NCI-H748 (cell line): ENCODE measurements around the gene DEPDC1B.
"Not testable (repeated sequence)": the region's sequence is repeated elsewhere in the genome, so short reads cannot be mapped to it uniquely, and the experiment has no call there.

ENCODE experiments used
- DNase-seq: peaks from one replicate; lab custom pipeline; 2025; ENCODE audit not compliant: unreplicated experiment; lab: John Stamatoyannopoulos, UW

DEPDC1B gene

GRCh38 chr5:60700416-60700757, 421 bp upstream of the DEPDC1B start:
- DNase-seq = peak; percentile 81

DNA sequence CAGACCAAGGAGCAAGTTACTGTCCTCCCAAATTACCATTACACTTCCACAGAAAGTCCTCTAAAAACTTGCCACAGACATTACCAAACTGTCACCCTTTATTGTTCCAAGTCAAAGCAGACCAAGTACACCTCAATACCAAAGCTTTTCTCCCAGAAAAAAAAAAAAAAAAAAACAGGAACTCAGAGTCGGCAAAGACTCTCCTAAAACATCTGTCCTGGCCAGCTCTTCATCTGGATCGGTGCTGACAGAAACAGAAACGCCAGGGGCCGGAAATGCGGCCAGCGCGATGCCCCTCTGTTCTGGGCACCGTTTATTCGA, 718 bp downstream of the DEPDC1B start:
- DNase-seq = no peak

DNA sequence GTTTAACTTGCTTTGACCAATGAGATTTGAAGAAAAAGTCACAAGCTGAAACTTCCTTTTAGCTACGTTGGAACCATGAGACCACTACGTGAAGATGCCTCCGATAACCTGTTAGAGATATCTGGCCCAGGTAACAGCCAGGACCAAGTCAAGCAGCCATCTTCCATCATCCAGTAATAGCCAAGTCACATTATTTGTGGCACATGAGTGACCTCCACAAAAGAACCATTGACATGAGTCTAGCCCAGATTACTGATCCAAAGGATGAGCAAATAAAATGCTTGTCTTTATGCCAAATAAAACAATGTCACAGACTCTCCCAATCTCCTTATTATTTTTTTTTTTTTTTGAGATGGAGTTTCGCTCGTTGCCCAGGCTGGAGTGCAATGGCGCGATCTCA, 1.6 kb downstream of the DEPDC1B start:
- DNase-seq = no peak

GRCh38 chr5:60690326-60690725, 9.6 kb downstream of the DEPDC1B start:
- DNase-seq = no peak

- no peak for DNase-seq
Measured at GRCh38 chr5:60688980-60689379, 11.0 kb downstream of the DEPDC1B start.

DNA sequence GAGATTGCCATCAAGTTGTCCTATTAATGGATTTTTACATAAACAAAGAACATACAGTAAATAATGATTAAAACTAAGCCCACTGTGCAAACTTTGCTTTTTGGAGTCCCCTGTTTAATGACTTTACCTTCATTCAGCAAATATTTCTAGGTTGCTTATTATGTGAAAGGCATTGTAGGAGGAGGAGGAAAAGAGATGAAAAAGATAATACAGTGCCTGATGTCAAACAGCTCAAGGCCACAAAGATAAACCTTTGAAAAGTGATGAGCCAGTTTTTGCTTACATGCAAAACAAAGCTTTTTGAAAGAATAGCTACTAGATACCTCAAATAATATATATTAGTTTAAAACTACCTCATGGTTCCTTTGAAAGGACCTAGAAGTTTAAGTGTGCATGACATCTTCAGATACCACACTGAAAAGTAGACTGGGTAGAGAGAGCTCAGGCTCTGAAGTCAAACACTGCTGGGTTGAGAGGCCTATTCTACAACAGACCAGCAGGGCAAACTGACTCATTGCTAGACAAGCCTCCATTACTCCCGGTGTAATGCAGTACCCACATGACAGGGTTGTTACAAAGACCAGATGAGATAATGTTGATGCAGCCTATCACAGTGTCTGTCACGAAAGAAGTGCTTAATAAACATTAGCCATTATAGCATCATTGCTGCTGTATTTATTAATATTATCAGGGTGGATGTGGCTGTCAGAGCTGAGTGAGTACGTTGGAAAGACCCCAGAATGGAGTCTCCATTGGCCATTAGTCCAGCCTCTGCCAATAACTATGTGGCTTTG, 11.8 kb downstream of the DEPDC1B start:
- DNase-seq = peak; percentile 33

GRCh38 chr5:60686157-60686556, 13.8 kb downstream of the DEPDC1B start:
- no peak for DNase-seq

GRCh38 chr5:60685700-60686099, 14.3 kb downstream of the DEPDC1B start:
- no peak for DNase-seq

DNA sequence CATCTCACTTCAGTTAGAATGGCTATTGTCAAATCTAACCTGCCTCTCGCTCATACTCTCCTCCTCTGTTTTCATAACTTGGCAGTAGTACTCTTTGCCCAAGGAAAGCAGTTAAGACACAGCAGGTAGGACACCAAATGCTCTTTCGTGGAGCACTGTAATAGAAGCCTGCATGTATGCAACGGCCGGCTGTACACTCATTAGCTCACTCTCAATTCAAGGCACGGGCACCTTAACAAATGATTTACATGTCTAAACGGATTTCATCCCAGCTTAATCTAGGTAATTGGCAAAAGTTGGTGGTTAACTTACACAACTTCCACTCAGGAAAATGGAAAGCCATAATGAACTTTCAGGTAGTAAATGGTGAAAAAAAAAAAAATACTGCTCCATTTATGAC, 14.9 kb downstream of the DEPDC1B start:
- no peak for DNase-seq

- DNase-seq = not testable (repeated sequence)
Measured at GRCh38 chr5:60682007-60682406, 18.0 kb downstream of the DEPDC1B start.

DNA sequence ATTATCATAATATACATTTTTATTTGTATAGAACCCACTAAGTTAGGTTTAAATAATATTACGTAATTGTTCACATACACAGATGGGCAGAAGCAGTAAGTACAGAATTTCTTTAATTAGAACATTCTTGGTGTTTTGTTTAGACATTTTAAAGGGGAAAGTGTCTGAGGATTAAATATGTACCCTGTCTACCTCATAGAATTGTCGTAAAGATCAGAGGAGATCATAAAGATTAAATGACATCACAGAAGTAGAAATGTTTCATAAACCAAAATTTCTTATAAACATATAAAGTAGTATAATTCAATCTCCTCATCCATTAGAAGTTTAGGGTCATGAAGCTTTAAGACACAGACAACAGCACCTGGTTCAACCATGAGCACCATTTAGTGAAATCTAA, 20.1 kb downstream of the DEPDC1B start:
- DNase-seq = no peak

- DNase-seq = peak; percentile 45
Measured at GRCh38 chr5:60677850-60678664, 21.9 kb downstream of the DEPDC1B start.

DNA sequence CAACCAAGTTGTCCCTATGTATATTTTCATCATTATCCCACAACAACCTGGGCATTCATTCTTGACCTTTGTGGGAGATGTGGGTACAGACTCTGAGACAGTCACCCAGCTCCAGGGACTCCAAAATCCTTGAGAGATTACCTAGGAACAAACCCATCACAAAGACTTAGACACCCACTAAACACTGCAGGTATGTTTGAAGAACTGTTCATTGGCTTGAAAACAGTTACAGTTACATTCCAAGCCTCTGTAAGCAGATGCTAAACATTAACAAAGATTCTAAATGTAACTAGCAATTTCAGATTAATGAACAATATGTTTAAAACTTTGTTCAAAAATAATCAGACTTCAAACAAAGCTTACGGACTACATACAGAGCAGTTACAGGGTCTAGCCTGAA, 24.7 kb downstream of the DEPDC1B start:
- no peak for DNase-seq

DNA sequence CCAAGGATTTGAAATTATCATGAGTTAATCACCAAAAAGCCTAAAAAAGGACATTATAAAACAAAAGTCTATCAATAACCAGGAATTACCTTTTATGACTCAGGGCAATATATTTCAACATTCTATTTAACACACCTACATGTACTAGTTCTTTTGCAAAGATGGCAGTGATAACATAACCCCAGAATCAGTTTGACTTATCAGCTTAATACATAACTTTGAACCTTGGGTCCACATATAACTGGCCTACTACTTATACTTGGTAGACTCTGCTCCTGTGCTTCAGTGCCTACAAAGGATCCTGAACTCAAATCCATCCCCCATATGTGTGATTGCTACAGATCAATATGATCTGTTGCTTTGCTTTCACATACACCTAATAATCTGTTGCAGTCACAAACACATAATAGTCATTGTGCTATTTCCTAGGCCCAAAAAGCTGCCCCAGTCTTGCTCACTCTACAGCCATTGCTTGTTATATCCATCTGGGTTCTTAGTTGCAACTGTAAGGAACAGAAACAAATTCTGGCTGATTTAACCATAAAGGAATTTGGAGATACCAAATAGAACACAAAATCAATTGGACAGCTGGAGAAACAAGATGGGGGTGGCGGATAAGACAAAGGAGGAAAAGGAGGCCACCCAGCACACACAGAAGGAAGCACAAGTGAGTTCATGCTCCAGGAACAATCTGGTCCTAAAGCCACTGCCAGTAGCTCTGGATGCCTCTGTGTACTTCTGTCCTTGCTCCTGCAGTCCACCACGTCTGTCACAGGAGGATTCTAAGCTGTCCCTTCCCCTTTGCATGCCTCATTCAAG, 25.5 kb downstream of the DEPDC1B start:
- no peak for DNase-seq

DNA sequence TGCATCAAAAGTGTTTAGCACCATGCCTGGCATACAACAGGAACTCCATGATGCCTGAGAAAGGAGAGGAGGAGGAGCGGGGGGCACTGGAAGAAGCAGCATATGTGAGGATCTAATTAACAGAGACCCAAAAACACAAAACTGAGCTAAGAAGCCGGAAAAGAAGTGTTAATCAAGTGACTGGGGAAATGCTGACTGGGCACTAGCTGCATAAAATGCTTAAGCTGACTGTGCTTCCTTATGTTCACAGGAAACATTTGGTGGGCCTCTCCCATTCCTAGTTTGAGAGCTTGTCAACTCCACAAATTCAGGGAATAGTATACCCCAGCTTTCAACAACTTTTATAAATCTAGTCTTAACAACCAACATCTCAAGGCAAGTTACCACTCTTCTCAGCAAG, 26.6 kb downstream of the DEPDC1B start:
- DNase-seq = no peak

- DNase-seq = no peak
Measured at GRCh38 chr5:60672693-60673264, 27.2 kb downstream of the DEPDC1B start.

DNA sequence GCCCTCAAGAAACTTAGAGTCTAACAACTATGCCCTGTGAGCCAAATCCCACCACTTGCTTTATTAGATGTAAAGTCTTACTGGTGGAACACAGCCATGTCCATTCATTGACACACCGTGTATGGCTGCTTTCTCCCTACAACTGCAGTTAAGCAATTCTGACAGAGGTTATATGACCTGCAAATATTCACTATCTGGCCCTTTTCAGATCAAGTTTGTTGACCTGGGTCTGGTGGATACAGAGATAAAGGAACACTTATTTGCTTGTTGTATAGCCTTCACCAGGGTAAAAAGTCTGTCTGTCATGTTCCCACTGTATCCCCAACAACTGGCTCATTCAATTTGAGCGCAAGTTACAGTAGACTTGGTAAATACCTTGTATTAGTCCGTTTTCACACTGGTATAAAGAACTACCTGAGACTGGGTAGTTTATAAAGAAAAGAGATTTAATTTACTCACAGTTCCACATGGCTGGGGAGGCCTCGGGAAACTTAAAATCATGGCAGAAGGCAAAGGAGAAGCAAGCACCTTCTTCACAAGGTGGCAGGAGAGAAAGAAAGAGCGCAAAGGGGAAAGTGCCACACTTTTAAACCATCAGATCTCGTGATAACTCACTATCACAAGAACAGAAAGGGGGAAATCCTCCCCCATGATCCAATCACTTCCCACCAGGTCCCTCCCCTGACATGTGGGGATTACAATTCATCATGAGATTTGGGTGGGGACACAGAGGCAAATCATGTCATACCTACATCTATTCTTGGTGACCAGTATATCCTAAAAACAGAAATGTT, 27.9 kb downstream of the DEPDC1B start:
- no peak for DNase-seq

DNA sequence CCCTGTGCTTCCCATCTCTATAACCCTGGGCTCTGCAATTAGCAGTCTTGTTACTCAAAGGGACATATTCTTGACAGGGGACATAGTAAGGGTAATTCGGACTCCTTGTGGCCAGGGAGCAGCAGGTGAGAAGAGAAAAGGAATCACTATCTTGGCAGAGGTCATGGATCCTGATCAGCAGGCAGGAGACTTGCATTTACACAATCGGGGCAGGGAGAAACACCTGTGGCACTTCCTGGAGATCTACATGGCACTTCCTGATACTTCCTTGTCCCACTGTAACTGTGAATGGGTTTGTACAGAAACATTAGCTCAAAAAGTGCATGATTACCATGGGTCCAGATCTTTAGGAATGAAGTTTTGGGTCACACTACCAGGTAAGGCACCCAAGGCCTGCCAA, 29.2 kb downstream of the DEPDC1B start:
- no peak for DNase-seq

GRCh38 chr5:60668686-60669304, 31.2 kb downstream of the DEPDC1B start:
- peak; percentile 2 for DNase-seq
